SK-N-MC (cell line): Measurements from ENCODE around the gene CTSZ.

Experiments used
- EZH2 ChIP-seq: fragments of 200-600 bp; sonication (generic); IDR thresholded peaks from one replicate; pipeline ENCODE4 v1.6.1; 2017; ENCODE audit warnings: antibody characterized with exemption
- POLR2AphosphoS5 ChIP-seq: IDR thresholded peaks from 2 replicates; pipeline ENCODE4 v1.6.1; 2012; ENCODE audit warnings: mild to moderate bottlenecking, low read depth, low read length, borderline replicate concordance

GRCh38 chr20:59040667-59041066 lies 33.6 kb upstream of the CTSZ start:
- TF ChIP-seq POLR2AphosphoS5 (no peak), EZH2 (no peak)
